Retinal pigment epithelial cell (primary cell): ENCODE data around the gene DPYSL4.

ENCODE experiments used
- DNase-seq: peaks from one replicate; pipeline ENCODE4 v3.0.0-alpha.2; 2010; ENCODE audit warnings: low read depth
- H3K4me3 ChIP-seq: 2 replicates; pipeline ENCODE4 v1.5.1; 2011; ENCODE audit warnings: mild to moderate bottlenecking, low read length, control low read depth, moderate library complexity
- CTCF ChIP-seq: conservative IDR thresholded peaks from 2 replicates; pipeline ENCODE4 v1.5.1; 2011; ENCODE audit warnings: low read depth, low read length, control low read depth, inconsistent platforms

Gene DPYSL4

GRCh38 chr10:132150777-132151176 lies 36.0 kb upstream of the DPYSL4 start:
- no peak overlapping the region for H3K4me3 ChIP-seq
- no peak for TF ChIP-seq CTCF
- DNase-seq, result no peak

GRCh38 chr10:132151286-132151950 lies 35.3 kb upstream of the DPYSL4 start:
- no peak for TF ChIP-seq CTCF
- H3K4me3 ChIP-seq, result no peak overlapping the region
- DNase-seq, result no peak

GRCh38 chr10:132151951-132152505 lies 34.7 kb upstream of the DPYSL4 start:
- no peak for DNase-seq

GRCh38 chr10:132152896-132153580 lies 33.7 kb upstream of the DPYSL4 start:
- no peak overlapping the region for H3K4me3 ChIP-seq
- no peak for DNase-seq
- TF ChIP-seq CTCF, result no peak

More at GRCh38 chr10:132151951-132152505, 34.7 kb upstream of the DPYSL4 start:
- TF ChIP-seq CTCF, result no peak
- no peak overlapping the region for H3K4me3 ChIP-seq

GRCh38 chr10:132153616-132154217 lies 33.0 kb upstream of the DPYSL4 start:
- DNase-seq, result no peak
- no peak for TF ChIP-seq CTCF
- no peak overlapping the region for H3K4me3 ChIP-seq

GRCh38 chr10:132154440-132154839 lies 32.3 kb upstream of the DPYSL4 start:
- no peak overlapping the region for H3K4me3 ChIP-seq
- no peak for TF ChIP-seq CTCF
- DNase-seq, result no peak
